ENCODE results near the gene SLC25A1.

The SLC25A1 gene

DNA sequence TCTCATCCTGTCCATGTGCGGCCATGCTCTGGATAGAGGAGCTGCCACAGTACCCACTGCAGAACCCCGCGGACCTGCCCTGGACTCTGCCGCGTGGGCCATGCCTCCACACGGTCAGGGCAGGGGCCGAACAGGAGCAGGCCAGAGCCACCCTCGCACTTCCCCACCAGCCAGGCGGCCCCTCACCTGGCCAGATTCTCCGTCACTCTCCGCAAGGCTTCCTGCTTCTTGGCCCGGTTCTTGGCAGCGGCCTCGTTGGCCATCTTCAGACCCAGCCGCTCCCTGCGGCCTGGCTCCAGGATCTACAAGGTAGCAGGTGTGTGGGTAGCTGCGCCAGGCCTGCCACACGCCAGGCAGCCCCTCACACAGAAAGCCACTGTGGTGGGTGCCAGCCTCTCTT, 43.7 kb downstream of the SLC25A1 start:
- no peaks in the 10 kb centered on the region for H3K9me2 ChIP-seq (replicated peaks; ENCODE audit: low read depth, low read length)
- no peaks in the 10 kb centered on the region for H3K27me3 ChIP-seq (ENCODE audit: insufficient read depth, low read length, poor library complexity, severe bottlenecking)
- no peaks in the 10 kb centered on the region for H3K4me1 ChIP-seq (ENCODE audit: insufficient read depth, low read length, poor library complexity, severe bottlenecking)
- TF ChIP-seq EZH2phosphoT487 (IDR thresholded peaks at IDR 0.05; ENCODE audit: borderline replicate concordance) = no peak
- TF ChIP-seq, protein P1, sequence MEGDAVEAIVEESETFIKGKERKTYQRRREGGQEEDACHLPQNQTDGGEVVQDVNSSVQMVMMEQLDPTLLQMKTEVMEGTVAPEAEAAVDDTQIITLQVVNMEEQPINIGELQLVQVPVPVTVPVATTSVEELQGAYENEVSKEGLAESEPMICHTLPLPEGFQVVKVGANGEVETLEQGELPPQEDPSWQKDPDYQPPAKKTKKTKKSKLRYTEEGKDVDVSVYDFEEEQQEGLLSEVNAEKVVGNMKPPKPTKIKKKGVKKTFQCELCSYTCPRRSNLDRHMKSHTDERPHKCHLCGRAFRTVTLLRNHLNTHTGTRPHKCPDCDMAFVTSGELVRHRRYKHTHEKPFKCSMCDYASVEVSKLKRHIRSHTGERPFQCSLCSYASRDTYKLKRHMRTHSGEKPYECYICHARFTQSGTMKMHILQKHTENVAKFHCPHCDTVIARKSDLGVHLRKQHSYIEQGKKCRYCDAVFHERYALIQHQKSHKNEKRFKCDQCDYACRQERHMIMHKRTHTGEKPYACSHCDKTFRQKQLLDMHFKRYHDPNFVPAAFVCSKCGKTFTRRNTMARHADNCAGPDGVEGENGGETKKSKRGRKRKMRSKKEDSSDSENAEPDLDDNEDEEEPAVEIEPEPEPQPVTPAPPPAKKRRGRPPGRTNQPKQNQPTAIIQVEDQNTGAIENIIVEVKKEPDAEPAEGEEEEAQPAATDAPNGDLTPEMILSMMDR (conservative IDR thresholded peaks at IDR 0.05; ENCODE audit: low read length) = no peak
- no peak overlapping the region for H2AFZ ChIP-seq (ENCODE audit: low read length)
- H3F3A ChIP-seq (ENCODE audit: low read depth) = no peaks in the 10 kb centered on the region
- no peak overlapping the region for H3K9ac ChIP-seq (ENCODE audit: low read depth, low read length, poor library complexity, severe bottlenecking)
- no peak overlapping the region for H3K4me2 ChIP-seq (ENCODE audit: low read depth, low read length, poor library complexity, severe bottlenecking)
- H4K20me1 ChIP-seq (ENCODE audit: insufficient read depth, low read length, poor library complexity, severe bottlenecking) = no peaks in the 10 kb centered on the region
- no peak overlapping the region for H3K4me3 ChIP-seq (ENCODE audit: low read length, poor library complexity, severe bottlenecking)
- H3K36me3 ChIP-seq (ENCODE audit: insufficient read depth, low read length) = peaks cover 16% of the 10 kb centered on the region; the same call in 1 of the 2 replicates
- H3K79me2 ChIP-seq (ENCODE audit: insufficient read depth, low read length) = no peaks in the 10 kb centered on the region
- no peaks in the 10 kb centered on the region for H3K9me3 ChIP-seq (ENCODE audit: insufficient read depth, low read depth, low read length)

DNA sequence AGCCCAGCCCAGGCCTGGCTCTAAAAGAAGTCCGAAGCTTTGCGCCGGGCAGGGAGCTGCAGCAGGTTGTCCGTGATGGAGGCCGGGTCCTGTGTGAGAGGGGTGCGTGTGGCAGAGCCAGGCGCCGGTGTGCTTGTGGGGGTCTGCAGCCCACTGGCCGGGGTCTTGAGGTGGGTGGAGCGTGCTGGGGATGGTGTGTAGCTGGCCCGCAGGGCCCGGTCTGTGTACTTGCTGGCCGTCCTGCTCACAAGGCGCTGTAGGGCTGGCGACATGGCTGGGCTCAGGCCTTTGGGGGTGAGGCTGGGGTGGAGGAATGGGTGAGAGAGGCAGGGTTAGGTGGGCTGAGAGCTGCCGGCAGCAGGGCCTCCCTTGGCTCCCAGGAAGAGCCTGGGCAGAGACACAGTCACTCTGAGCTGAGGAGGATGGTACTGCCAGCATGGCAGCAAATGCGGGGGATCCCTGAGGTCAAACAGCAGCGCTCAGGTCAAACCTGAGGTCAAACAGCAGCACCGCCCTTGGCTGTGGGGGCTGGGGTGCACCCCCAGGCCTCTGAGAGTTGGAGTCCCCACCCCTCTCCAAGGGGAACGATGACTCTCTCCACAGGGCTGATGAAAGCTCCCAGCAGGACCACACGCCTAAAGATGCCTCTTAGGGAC, 44.2 kb downstream of the SLC25A1 start:
- no peak overlapping the region for H2AFZ ChIP-seq (ENCODE audit: low read length)
- no peak overlapping the region for H3K4me3 ChIP-seq (ENCODE audit: low read length, poor library complexity, severe bottlenecking)
- TF ChIP-seq, protein P1 (conservative IDR thresholded peaks at IDR 0.05; ENCODE audit: low read length) = no peak
- no peak for TF ChIP-seq EZH2phosphoT487 (IDR thresholded peaks at IDR 0.05; ENCODE audit: borderline replicate concordance)
- no peaks in the 10 kb centered on the region for H3K9me2 ChIP-seq (replicated peaks; ENCODE audit: low read depth, low read length)
- no peaks in the 10 kb centered on the region for H3K4me1 ChIP-seq (ENCODE audit: insufficient read depth, low read length, poor library complexity, severe bottlenecking)
- H3K27me3 ChIP-seq (ENCODE audit: insufficient read depth, low read length, poor library complexity, severe bottlenecking) = no peaks in the 10 kb centered on the region
- H3K9ac ChIP-seq (ENCODE audit: low read depth, low read length, poor library complexity, severe bottlenecking) = no peak overlapping the region
- no peaks in the 10 kb centered on the region for H4K20me1 ChIP-seq (ENCODE audit: insufficient read depth, low read length, poor library complexity, severe bottlenecking)
- H3F3A ChIP-seq (ENCODE audit: low read depth) = no peaks in the 10 kb centered on the region
- H3K4me2 ChIP-seq (ENCODE audit: low read depth, low read length, poor library complexity, severe bottlenecking) = no peak overlapping the region
- H3K9me3 ChIP-seq (ENCODE audit: insufficient read depth, low read depth, low read length) = no peaks in the 10 kb centered on the region
- peaks cover 12% of the 10 kb centered on the region; the same call in 1 of the 2 replicates for H3K36me3 ChIP-seq (ENCODE audit: insufficient read depth, low read length)
- H3K79me2 ChIP-seq (ENCODE audit: insufficient read depth, low read length) = no peaks in the 10 kb centered on the region

DNA sequence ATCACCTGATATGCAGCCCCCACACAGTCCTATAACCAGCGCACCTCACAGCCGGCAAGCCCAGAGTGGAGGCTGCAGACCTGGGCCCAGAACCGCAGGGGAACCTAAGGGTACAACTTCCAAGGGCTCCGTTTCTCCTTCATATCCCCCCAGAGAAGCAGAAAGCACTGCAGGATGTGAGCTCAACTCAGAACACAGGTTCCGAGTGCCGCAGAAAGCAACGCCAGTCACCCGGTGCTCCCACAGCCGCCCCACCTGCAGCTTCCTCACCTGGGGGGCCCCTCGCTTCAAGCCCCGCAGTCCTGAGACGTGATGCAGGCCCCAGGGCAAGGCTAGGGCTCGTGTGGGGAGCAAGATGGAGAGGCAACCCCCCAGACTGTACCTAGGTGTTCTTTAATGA, 45.0 kb downstream of the SLC25A1 start:
- TF ChIP-seq EZH2phosphoT487 (IDR thresholded peaks at IDR 0.05; ENCODE audit: borderline replicate concordance) = no peak
- TF ChIP-seq, protein P1 (conservative IDR thresholded peaks at IDR 0.05; ENCODE audit: low read length) = no peak
- Histone ChIP-seq H3F3A (ENCODE audit: low read depth) (no peaks in the 10 kb centered on the region), H3K4me2 (ENCODE audit: low read depth, low read length, poor library complexity, severe bottlenecking) (no peak overlapping the region), H4K20me1 (ENCODE audit: insufficient read depth, low read length, poor library complexity, severe bottlenecking) (no peaks in the 10 kb centered on the region), H3K27me3 (ENCODE audit: insufficient read depth, low read length, poor library complexity, severe bottlenecking) (no peaks in the 10 kb centered on the region), H2AFZ (ENCODE audit: low read length) (no peak overlapping the region), H3K9me3 (ENCODE audit: insufficient read depth, low read depth, low read length) (no peaks in the 10 kb centered on the region), H3K4me3 (ENCODE audit: low read length, poor library complexity, severe bottlenecking) (no peak overlapping the region), H3K36me3 (ENCODE audit: insufficient read depth, low read length) (peaks cover 6% of the 10 kb centered on the region; the same call in 1 of the 2 replicates), H3K9ac (ENCODE audit: low read depth, low read length, poor library complexity, severe bottlenecking) (no peak overlapping the region), H3K9me2 (replicated peaks; ENCODE audit: low read depth, low read length) (no peaks in the 10 kb centered on the region), H3K4me1 (ENCODE audit: insufficient read depth, low read length, poor library complexity, severe bottlenecking) (no peaks in the 10 kb centered on the region), H3K79me2 (ENCODE audit: insufficient read depth, low read length) (no peaks in the 10 kb centered on the region)

Data from Loucy (cell line).